ENCODE measurements around the gene CCDC192.
A peak's percentile ranks its signal among the peaks of the same experiment; 100 is the strongest.

CCDC192 gene

DNA sequence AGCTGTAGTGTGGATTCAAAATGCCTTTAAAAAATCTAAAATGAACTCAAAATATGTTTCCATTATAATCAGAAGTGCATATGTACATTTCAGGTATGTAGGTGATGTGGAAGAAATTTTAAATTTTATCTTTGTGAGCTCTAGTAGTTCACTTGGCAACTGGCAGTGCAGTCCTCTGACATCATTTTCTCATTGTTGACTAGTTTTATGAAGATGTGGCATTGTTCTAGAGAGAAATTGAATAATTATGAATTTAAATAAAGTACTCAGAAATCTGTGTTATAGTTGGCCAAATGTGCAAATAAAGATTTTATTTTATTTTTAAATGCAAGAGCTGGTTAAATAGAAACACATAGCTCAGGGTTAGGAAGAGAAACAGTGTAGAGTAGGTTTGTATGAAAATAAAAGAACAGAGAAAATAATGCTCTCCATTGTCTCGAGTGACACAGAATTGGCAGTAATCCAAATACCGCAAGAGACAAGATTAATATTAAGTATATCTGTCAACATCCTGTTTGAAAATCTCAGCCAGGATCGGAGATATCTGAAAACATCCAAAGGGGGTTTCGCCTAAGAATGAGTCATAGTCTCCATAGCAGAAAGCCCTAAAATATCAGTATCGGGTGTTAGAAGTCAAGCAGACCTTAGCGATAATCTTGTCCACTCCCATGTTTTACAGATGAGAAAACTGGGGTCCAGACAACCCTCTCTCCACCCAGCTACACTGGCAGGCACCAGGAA lies 189.4 kb downstream of the CCDC192 start:
- DNase-seq: peak; percentile 6

- DNase-seq: no peak
Observed at GRCh38 chr5:127893232-127893631, 190.0 kb downstream of the CCDC192 start.

GRCh38 chr5:127894461-127894860 lies 191.3 kb downstream of the CCDC192 start:
- no peak for DNase-seq

DNA sequence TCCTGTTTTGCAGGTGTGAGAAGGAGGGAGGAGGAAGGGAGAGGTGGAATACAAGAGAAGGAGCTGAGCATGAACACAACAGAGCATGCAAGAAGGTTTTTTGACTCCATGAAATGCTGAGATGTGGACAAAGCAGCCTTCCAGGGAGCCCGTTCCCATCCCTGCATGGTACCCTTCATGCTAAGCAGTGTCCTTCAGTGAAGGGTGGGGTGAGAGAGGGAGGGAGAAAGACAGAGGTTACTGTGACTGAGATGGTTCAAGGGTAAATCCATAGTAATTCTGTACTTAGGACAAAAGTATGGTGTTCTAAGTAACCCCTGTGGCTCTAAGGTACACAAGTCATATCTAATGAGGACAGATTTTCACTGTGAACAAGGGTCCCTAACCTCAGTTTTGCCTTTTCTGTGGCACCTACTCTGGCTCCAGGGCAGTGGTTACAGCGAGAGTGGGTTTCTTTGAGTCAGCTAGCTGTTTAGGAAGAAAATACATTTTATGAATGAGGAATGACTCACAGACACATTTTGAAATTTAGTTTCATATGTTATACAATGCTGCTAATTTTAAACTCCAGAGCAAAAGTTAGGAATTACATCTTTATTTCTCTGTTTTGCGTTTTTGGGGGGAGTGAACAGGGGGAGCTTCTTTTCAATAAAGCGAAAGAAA lies 195.5 kb downstream of the CCDC192 start:
- DNase-seq: no peak

- DNase-seq: no peak
Observed at GRCh38 chr5:127899214-127899610, 196.0 kb downstream of the CCDC192 start.

GRCh38 chr5:127906562-127907204 lies 203.5 kb downstream of the CCDC192 start:
- DNase-seq: no peak

- no peak for DNase-seq
Observed at GRCh38 chr5:127907907-127908306, 204.7 kb downstream of the CCDC192 start.

GRCh38 chr5:127909066-127909465 lies 205.9 kb downstream of the CCDC192 start:
- no peak for DNase-seq

DNA sequence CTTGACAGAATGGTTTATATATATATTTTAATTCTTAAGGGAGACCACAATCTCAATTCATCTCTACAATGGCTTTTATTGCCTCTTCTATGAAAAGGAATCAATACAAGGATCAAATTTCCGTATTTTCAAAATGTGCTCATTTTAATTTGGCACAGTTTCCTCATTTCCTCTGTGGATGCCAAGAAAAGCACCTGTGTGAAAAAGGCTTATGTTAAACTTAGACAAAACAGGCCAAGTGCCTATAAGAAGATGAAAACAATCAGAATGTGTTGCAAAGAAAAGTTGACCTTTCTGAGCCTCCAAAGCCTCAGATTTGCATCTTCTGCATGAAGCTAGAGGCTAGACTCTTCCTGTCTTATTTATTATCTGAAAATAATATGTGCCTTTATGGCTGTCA lies 206.6 kb downstream of the CCDC192 start:
- DNase-seq: no peak

GRCh38 chr5:127910307-127910956 lies 207.2 kb downstream of the CCDC192 start:
- no peak for DNase-seq

DNA sequence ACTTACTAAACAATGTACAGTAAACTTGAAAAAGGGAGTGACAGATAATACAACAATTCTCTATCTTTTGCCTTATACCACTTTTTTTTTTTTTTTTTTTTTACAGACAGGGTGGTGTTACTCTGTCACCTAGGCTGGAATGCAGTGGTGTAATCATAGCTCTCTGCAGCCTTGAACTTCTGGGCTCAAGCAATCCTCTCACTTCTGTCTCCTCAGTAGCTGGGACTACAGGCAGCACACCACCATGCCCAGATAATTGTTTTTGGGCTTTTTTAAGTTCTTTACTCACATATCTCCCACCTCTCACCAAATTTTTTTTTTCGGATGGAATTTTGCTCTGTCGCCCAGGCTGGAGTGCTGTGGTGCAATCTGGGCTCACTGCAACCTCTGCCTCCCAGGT lies 208.4 kb downstream of the CCDC192 start:
- no peak for DNase-seq

DNA sequence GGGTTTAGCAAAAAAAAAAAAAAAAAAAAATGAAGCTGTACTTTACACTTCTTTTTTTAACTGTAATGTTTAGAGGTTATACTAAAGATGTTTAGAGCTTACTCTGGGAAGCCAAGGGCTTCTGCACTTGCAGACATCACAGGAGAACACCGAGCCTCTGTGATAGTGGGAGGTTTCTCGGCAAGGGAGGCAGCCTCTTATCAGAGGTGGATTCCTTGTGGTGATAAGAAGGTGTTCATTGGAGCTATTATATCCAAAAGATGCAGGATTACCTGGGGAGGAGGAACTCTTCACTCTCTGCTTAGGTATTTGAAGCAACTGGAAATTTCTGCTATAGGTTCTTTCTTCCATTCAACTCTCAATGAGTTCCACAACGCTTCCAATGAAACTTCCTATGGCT lies 209.2 kb downstream of the CCDC192 start:
- no peak for DNase-seq

DNA sequence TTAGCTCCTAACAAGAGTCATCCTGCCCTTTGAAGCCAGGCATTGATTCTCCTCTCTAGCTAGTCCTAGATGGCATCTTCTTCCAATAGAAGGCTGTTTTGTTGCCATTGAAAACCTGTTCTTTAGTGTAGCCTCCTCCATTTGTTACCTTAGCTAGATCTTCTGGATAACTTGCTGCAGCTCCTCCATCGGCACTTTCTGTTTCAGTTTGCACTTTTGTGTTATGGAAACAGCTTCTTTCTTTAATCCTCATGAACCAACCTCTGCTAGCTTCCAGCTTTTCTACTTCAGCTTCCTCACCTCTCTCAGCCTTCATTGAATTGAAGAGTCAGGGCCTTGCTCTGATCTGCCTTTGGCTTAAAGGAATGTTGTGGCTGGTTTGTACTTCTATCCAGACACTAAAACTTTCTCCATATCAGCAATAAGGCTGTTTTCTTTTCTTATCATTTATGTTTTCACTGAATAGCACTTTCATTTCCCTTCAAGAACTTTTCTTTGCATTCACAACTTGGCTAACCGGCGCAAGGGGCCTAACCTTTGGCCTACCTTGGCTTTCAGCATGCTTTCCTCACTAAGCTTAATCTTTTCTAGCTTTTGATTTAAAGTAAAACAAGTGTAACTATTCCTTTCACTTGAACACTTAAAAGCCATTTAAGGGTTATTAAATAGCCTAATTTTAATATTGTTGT lies 213.8 kb downstream of the CCDC192 start:
- no peak for DNase-seq

GRCh38 chr5:127919006-127919796 lies 216.0 kb downstream of the CCDC192 start:
- no peak for DNase-seq

GRCh38 chr5:127919818-127920217 lies 216.6 kb downstream of the CCDC192 start:
- DNase-seq: no peak

- no peak for DNase-seq
Observed at GRCh38 chr5:127920936-127921335, 217.7 kb downstream of the CCDC192 start.

GRCh38 chr5:127922603-127923002 lies 219.4 kb downstream of the CCDC192 start:
- peak; percentile 19 for DNase-seq

DNA sequence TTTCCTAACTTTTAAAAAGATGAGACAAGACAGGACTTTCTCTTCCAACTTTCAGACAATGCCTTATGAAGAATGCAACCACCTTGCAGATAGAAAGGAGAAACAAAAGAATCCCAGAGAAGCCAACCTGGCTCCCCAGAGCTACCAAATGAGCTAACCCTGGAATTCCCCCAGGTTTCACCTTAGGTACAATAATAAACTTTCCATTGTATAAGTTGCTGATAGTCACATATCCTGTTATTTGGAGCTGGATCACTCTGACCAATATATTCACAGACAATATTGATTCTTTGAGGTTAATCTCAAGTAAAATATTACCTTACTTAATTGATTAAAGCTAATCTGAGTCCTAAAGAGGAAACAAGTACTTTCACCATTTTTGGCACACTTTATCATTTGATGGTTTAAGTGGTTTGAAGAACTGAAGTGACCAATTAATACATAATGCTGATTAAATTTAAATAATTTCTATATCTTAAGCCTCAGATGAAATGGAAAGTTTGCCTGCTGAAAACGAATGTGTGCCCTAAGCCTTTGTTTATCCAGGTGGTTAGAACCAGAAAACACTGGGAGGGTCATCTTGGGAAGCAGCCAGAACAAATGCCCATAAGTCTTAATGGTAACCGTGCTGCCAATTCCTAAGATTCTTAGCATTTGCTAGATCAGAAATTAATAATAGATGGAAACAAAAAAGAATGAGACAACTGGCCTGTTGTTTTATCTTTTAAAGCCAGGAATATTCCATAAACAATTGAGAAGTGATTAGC lies 220.8 kb downstream of the CCDC192 start:
- no peak for DNase-seq

DNA sequence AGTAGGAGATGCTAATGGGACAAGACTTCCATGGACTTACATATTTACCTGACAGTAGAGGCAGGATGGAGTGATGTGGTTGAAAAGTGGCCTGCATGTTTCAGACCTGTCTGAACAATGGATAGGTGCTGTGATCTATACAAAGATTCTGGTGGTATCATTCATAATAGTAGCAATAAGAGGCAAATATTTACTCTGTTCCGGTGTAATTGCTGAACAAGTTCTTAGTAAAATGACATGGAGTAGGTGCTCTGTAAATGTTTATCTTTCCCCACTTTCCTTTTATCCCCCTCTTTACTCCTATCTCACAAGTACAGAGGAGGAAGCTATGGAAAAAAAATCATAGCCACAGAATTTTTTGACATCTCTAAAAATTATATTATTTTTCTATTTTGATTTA lies 221.4 kb downstream of the CCDC192 start:
- DNase-seq: peak; percentile 68

- DNase-seq: no peak
Observed at GRCh38 chr5:127925916-127926315, 222.7 kb downstream of the CCDC192 start.

DNA sequence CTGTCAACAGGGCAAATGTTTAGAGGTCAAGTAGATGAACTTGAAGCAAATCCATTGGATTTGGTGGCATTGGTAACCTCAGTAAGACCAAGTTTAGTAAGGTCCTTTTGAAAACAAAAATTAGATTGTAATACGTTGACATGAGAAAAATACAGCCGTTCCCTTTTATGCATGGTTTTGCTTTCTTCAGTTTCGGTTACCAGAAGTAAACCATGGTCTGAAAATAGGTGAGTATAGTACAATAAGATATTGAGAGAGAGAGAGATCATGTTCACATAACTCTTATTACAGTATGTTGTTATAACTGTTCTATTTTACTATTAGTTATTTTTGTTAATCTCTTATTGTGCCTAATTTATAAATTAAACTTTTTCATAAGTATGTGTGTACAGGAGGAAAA lies 223.8 kb downstream of the CCDC192 start:
- no peak for DNase-seq
